GM21529 (cell line): ENCODE results near the gene DEFB123.

ENCODE experiments used
- ATAC-seq: cut with Tn5 transposase; IDR thresholded peaks from one replicate; pipeline ENCODE4 v1.9.1; 2021; ENCODE audit not compliant: unreplicated experiment

Gene DEFB123

DNA sequence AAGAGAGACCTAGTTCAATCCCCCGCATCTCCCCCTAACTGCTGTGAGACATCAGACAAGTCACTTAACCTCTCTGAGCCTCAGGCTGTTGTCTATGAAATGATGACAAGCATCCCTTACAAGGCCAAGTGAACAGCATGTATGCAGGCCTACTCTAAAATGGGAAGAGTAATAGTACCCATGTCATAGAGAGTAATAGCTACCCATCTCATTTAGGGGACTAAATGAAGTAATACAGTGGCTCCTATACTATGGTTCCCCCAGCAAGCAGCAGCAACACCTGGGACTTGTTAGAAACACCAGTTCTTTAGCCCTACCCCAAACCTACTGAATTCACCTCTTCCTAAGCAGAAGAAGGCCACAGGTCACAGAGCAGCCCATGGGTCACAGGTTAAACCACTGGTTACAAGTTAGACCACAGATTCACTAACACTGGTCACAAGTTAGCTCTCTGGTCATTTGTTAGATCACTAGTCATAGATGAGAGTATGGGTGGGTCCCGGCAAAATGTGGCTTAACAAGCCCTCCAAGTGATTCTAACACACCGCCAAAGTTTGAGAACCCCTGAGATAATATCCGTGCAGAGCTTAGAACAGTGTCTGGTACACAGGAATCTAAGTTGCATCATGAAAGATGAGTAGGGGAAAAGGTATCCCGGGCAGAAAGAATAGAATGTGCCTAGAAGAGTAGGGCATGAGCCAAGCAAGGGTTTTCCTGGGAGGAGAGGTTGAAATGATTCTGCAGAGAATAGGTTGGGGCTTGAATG lies 33.1 kb downstream of the DEFB123 start:
- peak; percentile 32 for ATAC-seq

DNA sequence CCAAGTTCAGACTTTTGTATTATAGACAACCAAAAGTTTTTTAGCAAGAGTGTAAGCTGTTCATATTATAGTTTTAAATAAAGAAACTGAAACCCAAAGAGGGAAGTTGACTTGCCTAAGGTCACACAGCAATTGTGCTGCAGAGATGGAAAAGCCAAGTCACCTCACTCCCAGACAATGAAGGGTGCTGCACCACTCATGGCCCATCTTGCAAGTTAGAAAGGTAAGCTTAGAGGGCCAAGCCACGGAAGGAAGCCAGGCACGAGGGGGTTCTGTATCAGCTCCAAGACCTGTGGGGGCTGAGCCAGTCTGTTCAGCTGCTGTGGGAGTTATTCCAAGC lies 33.6 kb downstream of the DEFB123 start:
- peak; percentile 80 for ATAC-seq

DNA sequence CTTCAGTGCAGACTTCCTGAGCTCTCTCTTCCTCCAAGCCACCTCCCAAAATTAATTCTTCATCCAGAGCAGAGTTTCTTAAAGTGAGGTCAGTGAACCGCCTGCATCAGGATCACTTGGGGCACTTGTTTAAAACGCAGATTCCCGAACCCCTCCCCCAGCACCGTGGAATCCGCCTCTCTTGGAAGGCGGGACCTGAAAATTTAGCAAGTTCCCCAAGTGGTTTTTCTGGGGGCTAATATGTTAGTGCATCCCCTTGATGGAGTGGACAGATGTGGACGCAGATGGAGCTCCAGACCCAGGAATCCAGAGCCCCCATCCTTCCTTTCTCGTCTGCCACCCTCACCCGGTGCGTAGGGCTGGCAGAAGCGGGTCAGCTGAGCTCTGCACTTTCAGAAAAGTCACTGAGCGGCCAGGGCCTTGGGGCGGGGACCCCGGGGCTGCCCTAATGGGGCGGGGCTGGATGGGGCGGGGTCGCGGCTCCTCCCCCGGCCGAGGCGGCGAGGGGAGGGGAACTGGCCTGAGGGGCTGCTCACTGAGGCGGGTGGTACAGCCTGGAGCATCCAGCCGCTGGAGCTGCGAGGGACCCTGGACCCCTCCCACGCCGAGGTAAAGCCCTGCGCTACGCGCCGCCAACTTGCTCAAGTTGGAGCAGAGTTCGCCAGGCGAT lies 34.5 kb downstream of the DEFB123 start, which contains the start of the genes DEFB124 and REM1:
Gene DEFB124 (minus strand): TSS at position 370 of the 670 bp plus-strand sequence. CDS start 2,114 bp downstream, outside the sequence.
Gene REM1 (plus strand): TSS at position 531 of the 670 bp plus-strand sequence. CDS start 1,158 bp downstream, outside the sequence.
- no peak for ATAC-seq

DNA sequence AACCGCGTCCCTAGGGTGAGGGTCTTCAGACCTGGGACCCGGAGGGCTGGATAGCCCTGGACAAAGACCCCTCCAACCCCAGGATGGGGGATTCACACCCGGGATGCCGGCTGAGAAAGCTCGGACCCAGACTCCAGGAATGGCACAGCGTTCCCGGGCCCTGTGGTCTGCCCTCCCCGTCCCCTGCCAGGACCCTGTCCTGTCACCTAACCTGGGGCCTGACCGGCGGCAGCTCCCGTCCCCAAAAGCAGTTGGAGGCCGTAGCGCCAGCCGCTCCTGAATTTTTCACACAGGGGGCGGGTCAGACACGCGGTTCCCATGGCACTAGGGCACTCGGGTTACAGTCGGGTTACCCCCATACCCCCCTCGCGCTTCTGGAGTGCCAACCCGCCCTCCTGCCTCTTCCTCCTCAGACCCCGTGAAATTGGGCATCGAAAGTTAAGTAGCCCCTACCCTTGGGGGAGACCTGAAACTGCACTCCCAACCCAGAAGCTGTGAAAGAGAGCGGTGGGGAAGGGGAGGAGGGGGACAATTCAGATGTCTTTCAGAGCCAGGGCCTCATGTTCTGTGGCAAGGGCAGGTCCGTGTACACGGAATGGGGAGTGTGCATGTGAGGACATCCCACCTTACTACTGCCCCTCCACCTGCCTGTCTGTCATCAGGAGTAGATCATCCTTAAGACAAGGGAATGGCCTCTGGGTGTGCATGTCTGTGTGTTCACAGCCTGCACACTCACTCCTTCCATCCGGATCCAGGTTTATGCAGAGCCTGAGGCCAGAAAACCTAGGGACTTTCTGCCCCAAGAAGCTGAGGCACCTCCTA lies 35.3 kb downstream of the DEFB123 start:
- no peak for ATAC-seq

DNA sequence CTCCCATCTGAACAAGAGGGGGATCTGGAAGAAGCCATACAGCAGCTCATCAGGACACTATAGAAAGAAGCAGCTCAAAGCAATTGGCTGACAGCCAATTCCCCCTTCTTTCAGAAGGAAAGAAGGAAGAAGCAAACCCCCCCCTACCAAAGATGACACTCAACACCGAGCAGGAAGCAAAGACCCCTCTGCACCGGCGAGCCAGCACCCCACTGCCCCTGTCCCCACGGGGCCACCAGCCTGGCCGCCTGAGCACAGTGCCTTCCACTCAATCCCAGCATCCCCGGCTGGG lies 35.8 kb downstream of the DEFB123 start:
- no peak for ATAC-seq

DNA sequence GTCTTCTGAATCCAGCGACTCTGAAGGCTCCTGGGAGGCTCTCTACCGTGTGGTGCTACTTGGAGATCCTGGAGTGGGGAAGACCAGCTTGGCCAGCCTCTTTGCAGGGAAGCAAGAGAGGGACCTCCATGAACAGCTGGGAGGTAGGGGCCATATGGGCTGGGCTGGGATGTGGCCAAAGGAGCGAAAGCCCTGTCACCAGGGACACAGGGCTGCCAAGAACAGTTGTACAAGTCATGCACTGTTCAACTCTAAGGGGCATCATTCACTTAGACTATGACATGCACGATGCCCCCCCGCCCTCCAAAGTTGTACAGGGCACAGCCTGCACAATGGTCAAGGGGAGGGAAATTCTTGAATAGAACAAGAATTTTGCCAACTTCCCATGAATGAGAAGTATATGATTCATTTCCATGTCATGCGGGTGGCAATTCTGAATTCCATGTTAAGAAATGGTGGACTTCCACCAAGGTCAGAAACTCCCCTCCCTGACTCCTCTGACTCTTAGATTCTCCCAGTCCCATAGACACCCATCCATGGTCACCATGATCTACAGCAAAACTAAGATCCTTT lies 36.3 kb downstream of the DEFB123 start:
- ATAC-seq = no peak

DNA sequence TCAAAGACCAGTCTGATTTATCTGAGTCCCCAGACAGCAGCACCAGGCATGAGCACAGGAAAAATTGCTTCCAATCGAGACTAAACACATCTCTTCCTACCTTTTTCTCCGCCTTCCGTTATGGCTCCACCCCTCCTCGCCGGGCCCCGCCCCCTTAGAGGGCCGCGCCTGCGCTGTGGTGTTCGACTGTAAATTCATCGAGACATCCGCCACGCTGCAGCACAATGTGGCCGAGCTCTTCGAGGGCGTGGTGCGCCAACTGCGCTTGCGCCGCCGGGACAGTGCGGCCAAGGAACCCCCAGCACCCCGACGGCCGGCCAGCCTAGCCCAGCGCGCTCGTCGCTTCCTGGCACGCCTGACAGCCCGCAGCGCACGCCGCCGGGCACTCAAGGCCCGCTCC lies 43.6 kb downstream of the DEFB123 start:
- no peak for ATAC-seq

DNA sequence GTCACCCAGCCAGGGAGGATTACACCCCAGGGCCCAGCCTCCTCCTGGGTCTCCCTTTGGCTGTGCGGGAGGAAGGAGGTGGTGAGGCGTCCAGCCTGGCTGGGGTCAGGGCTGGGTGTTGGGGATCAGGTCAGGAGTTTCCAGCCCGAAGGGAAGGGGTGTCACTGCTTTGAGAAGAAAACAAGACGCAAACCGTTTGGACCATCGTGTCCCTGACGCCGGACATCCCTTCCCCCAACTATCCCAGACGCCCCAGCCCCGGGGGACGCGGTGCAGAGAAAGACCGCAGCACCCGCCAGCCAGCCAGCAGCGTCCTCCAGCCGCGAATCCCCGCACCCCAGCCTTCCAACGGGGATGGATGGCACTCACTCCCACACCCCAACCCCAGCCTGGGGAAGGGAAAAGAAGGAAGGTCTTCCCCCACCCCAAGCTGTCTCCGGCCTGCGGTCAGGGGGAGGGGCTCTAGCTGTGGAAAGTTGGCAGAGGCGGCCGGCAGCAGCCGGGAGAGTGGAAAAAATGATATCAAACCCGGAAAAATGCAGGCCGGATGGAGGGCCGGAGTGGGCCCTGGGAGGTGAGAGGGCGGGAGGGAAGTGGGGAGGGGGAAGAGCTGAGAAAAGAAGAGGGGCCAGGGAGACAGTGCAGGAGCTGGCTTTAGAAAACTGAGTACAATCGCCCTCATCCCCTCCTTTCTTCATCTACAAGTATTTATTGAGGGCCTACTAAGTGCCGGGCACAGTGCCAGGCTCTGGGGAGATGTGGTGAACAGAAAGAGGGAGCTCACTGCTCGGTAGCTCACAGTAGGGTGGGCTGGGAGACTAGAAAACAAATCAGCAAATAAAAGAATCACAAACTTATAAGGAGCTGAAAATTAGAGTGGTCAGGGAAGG lies 45.3 kb downstream of the DEFB123 start:
- no peak for ATAC-seq

DNA sequence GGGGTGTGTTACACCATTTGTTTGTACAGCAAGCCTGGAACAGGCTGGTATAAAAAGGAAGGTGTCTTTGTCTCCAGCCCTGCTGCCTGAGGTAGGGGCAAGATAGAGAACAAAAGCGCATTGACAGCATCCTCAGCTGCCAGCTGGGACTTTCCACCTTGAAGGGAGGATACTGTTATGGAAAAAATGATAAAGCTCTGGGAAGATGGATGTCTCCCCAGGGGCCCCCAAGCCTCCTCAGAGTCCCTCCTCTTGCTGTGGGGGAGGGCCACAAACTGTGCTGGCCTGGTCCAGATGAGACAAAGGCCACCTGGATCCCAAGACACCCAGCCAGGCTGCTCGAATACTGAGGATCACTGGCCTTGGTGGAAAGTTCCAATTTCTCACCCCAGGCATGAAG lies 47.7 kb downstream of the DEFB123 start:
- no peak for ATAC-seq

DNA sequence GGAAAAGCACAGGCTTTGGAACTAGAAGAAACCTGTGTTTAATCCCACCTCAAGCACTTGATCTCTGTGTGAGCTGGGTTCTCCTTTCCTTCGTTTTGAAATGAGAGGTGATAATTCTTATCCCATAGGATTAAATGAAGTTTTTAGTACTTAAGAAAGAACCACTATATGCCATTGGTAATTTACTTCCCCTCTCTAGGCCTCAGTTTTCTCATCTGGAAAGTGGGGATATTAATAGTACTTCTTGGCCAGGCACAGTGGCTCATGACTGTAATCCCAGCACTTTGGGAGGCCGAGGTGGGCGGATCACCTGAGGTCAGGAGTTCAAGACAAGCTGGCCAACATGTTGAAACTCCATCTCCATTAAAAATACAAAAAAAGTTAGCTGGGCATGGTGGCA lies 48.7 kb downstream of the DEFB123 start:
- no peak for ATAC-seq

DNA sequence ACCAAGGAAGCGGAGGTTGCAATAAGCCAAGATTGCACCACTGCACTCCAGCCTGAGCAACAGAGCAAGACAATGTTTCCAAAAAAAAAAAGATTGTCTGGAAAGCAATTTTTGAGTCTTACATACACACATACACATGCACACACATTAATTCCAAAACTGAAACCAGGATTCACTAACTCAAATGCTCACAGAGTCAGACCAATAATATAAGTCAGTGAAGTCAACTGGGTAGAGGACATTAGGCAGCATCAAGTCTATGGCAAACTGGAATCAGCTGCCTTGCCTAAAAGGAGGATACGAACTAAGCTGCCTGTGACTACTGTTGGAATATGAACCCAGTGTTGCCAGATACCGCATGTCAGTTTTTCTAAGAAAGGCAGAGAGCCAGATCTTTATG lies 50.3 kb downstream of the DEFB123 start:
- no peak for ATAC-seq

DNA sequence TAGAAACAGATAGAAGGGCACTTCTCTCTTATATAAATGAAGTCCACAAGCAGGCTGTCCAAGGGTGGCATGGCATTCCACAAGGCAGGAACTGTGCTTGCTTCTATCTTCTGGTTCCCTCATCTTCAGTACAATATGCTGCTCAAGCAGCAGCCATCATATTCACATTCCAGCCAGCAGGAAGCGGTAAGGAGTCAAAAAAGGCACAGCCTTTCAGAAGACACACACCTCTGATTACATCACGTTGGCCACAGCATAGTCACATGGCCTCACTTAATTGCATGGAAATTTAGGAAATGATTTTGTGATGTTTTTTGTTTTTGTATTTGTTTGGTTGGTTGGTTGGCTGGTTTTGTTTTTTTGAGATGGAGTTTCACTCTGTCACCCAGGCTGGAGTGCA lies 53.7 kb downstream of the DEFB123 start:
- no peak for ATAC-seq

DNA sequence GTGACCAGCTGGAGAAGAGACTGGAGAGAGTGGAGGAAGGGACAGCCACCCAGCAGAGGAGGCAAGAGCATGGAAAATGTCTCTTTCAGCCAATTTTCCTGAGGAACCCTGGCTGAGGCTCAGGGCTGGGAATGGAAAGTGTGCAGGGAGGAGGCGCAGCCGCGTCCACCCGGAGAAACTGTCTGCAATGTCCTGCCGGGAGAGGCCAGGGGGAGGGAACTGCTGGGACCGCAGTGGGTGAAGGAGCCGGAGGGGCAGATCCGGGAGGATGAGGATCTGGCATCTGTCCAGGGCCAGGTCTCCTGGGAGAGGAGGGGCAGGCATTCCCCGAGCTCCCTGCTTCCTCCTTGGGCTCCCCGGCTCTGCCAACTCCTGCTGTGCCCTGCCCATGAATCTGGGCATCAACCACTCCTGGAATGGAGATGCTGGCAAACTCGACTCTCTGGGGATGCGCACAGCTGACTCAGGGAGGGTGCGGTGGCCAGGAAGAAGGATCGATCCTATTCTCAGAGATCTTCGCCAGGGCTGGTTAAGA lies 56.4 kb downstream of the DEFB123 start:
- no peak for ATAC-seq

DNA sequence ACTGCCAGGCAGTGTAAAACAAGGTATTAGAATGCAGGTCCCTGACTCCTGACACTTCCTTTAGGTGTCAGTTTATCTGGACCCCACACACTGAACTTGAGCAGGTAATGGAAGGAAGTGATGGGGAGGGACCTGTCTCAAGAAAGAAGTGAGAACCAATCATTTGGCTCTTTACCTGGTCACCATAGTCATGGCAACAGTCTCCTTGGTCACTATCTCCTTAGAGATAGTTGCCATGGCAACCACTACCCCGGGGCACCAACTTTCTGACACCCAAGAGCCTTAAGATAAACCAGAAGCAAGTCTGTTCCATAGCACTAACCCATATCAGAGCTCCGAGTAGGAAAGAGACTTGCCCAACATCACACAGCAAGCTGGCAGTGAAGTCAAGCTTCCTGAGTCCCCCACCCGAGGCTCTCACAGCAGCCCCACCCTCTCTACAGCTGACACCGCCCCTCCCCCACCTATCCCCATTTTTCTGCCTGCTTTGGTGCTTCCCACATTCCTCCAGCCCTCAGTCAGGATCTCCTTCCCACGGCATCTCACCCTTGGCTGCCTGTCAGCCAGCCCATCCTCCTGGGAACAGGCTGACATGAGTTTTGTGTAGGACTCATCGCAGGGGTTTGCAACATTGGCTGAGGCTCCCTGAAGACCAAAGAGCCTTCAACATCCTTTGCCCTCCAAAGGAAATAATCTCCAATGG lies 57.6 kb downstream of the DEFB123 start:
- ATAC-seq = no peak
